KMS-11 (cell line): ENCODE results near the gene CHAF1A.

Experiments used
- H2AFZ ChIP-seq: fragments of 200-600 bp; sonication (generic); 2 replicates; pipeline ENCODE4 v1.6.1; 2016; ENCODE audit warnings: antibody characterized with exemption, mixed run types, low read depth
- H3K27ac ChIP-seq: fragments of 200-600 bp; sonication (generic); 2 replicates; pipeline ENCODE4 v1.6.1; 2016; ENCODE audit warnings: mild to moderate bottlenecking, mixed run types
- H3K27me3 ChIP-seq: fragments of 200-600 bp; sonication (generic); 2 replicates; pipeline ENCODE4 v1.6.1; 2017; ENCODE audit warnings: mild to moderate bottlenecking, low read depth, mixed run types, moderate library complexity; ENCODE audit not compliant: insufficient read depth
- H3K36me3 ChIP-seq: fragments of 200-600 bp; sonication (generic); 2 replicates; pipeline ENCODE4 v1.6.1; 2017; ENCODE audit warnings: mild to moderate bottlenecking, mixed run types; ENCODE audit not compliant: insufficient read depth
- H3K4me1 ChIP-seq: fragments of 200-600 bp; sonication (generic); 2 replicates; pipeline ENCODE4 v1.6.1; 2016; ENCODE audit warnings: mild to moderate bottlenecking, low read depth, mixed run types; ENCODE audit not compliant: poor library complexity, severe bottlenecking
- H3K4me2 ChIP-seq: fragments of 200-600 bp; sonication (generic); 2 replicates; pipeline ENCODE4 v1.7.0; 2016; ENCODE audit warnings: mild to moderate bottlenecking, mixed run types
- H3K4me3 ChIP-seq: fragments of 200-600 bp; sonication (generic); IDR thresholded peaks from 2 replicates; pipeline ENCODE4 v1.6.1; 2017; ENCODE audit warnings: low read depth, low read length, mixed read lengths; ENCODE audit not compliant: insufficient read depth
- H3K79me2 ChIP-seq: fragments of 200-600 bp; sonication (generic); 2 replicates; pipeline ENCODE4 v1.6.1; 2016; ENCODE audit warnings: low read depth, mixed run types; ENCODE audit not compliant: insufficient read depth
- H3K9ac ChIP-seq: fragments of 200-600 bp; sonication (generic); 2 replicates; pipeline ENCODE4 v1.6.1; 2016; ENCODE audit warnings: mild to moderate bottlenecking, mixed run types
- H4K20me1 ChIP-seq: fragments of 200-600 bp; sonication (generic); 2 replicates; pipeline ENCODE4 v1.6.1; 2016; ENCODE audit warnings: mild to moderate bottlenecking, mixed run types; ENCODE audit not compliant: insufficient read depth
- CTCF ChIP-seq: fragments of 200-600 bp; sonication (generic); conservative IDR thresholded peaks from 2 replicates; pipeline ENCODE4 v1.6.1; 2017; ENCODE audit warnings: low read depth, mild to moderate bottlenecking, antibody characterized with exemption, low read length, moderate library complexity, mixed read lengths

Gene CHAF1A

GRCh38 chr19:4428326-4428975 is 26.0 kb downstream of the CHAF1A start:
- H3K36me3 ChIP-seq: peaks cover 7% of the 10 kb centered on the region; the same call in 1 of the 2 replicates
- H3K4me2 ChIP-seq: no peak overlapping the region
- H3K9ac ChIP-seq: no peak overlapping the region

GRCh38 chr19:4429256-4429655 is 26.8 kb downstream of the CHAF1A start:
- H3K79me2 ChIP-seq: no peaks in the 10 kb centered on the region

More at GRCh38 chr19:4428326-4428975, 26.0 kb downstream of the CHAF1A start:
- Histone ChIP-seq H3K27me3 (no peaks in the 10 kb centered on the region), H3K79me2 (no peaks in the 10 kb centered on the region), H4K20me1 (no peaks in the 10 kb centered on the region), H2AFZ (no peak overlapping the region), H3K4me1 (peaks cover 5% of the 10 kb centered on the region), H3K4me3 (no peak overlapping the region), H3K27ac (no peak overlapping the region)
- no peak for TF ChIP-seq CTCF

GRCh38 chr19:4429771-4430171 is 27.3 kb downstream of the CHAF1A start:
- Histone ChIP-seq H3K27me3 (no peaks in the 10 kb centered on the region), H4K20me1 (no peaks in the 10 kb centered on the region), H3K36me3 (peaks cover 7% of the 10 kb centered on the region; the same call in 1 of the 2 replicates), H2AFZ (no peak overlapping the region), H3K9ac (no peak overlapping the region), H3K4me2 (no peak overlapping the region), H3K4me1 (no peaks in the 10 kb centered on the region), H3K4me3 (no peak overlapping the region), H3K27ac (no peak overlapping the region), H3K79me2 (no peaks in the 10 kb centered on the region)
- TF ChIP-seq CTCF: no peak

More at GRCh38 chr19:4429256-4429655, 26.8 kb downstream of the CHAF1A start:
- Histone ChIP-seq H3K27me3 (no peaks in the 10 kb centered on the region), H4K20me1 (no peaks in the 10 kb centered on the region), H3K4me2 (no peak overlapping the region), H3K9ac (no peak overlapping the region), H3K4me3 (no peak overlapping the region), H3K4me1 (no peaks in the 10 kb centered on the region), H3K27ac (no peak overlapping the region), H2AFZ (no peak overlapping the region), H3K36me3 (peaks cover 7% of the 10 kb centered on the region; the same call in 1 of the 2 replicates)
- no peak for TF ChIP-seq CTCF

- no peaks in the 10 kb centered on the region for H3K27me3 ChIP-seq
- H3K4me1 ChIP-seq: no peaks in the 10 kb centered on the region
- no peaks in the 10 kb centered on the region for H4K20me1 ChIP-seq
- H3K4me2 ChIP-seq: no peak overlapping the region
- no peak overlapping the region for H3K9ac ChIP-seq
- H3K27ac ChIP-seq: no peak overlapping the region
- no peaks in the 10 kb centered on the region for H3K79me2 ChIP-seq
- no peak overlapping the region for H3K4me3 ChIP-seq
- no peak for TF ChIP-seq CTCF
- H3K36me3 ChIP-seq: peaks cover 4% of the 10 kb centered on the region; the same call in 1 of the 2 replicates
- no peak overlapping the region for H2AFZ ChIP-seq
These were observed 28.3 kb downstream of the CHAF1A start for GRCh38 chr19:4430760-4431159.
